Keratinocyte (primary cell): ENCODE measurements around the gene PDE11A. TPM values are rescaled to one million over a fixed set of nuclear protein-coding genes. Genes with fewer than 3 reads are reported as not detected.
A peak's percentile ranks its signal among the peaks of the same experiment; 100 is the strongest.

Experiments used
- DNase-seq: peaks from one replicate; pipeline ENCODE4 v3.0.0-alpha.2; 2011; ENCODE audit warnings: low read depth, missing footprints, low spot score
- FAIRE-seq: peaks from 2 replicates; lab custom pipeline; 2011; peaks lifted over from hg19 to GRCh38; lab: Jason Lieb, UNC
- H2AFZ ChIP-seq: 2 replicates; pipeline ENCODE4 v1.6.0; 2012; ENCODE audit warnings: low read length, control low read depth, inconsistent platforms; ENCODE audit not compliant: control insufficient read depth
- H3K27ac ChIP-seq: 2 replicates; pipeline ENCODE4 v1.5.1; 2011; ENCODE audit warnings: low read length; ENCODE audit not compliant: control insufficient read depth, insufficient read depth
- H3K27me3 ChIP-seq: 3 replicates; pipeline ENCODE4 v1.6.0; 2011; ENCODE audit warnings: low read length; ENCODE audit not compliant: control insufficient read depth, insufficient read depth; ENCODE audit errors: extremely low read depth
- H3K36me3 ChIP-seq, 2 experiments: 2 replicates in 1 of 2; 3 replicates in 1 of 2; pipeline ENCODE4 v1.5.1; 2011; ENCODE audit warnings: low read length in 2 of 2, mild to moderate bottlenecking in 1 of 2; ENCODE audit not compliant: control insufficient read depth in 2 of 2, insufficient read depth in 2 of 2; ENCODE audit errors: extremely low read depth in 1 of 2
- H3K4me1 ChIP-seq: 3 replicates; pipeline ENCODE4 v1.5.1; 2011; ENCODE audit warnings: low read length; ENCODE audit not compliant: control insufficient read depth, insufficient read depth; ENCODE audit errors: extremely low read depth
- H3K4me2 ChIP-seq: 3 replicates; pipeline ENCODE4 v1.6.0; 2011; ENCODE audit warnings: low read depth, low read length; ENCODE audit not compliant: control insufficient read depth, insufficient read depth; ENCODE audit errors: extremely low read depth
- H3K4me3 ChIP-seq, 3 experiments: fragments of 200-600 bp in 1 of 3; sonication (generic) in 1 of 3; 2 replicates in 2 of 3; 3 replicates in 1 of 3; pipeline ENCODE4 v1.5.1; 2011 to 2016; ENCODE audit warnings: low read length in 3 of 3, mild to moderate bottlenecking in 3 of 3, control low read depth in 2 of 3, inconsistent platforms in 1 of 3, low read depth in 1 of 3, mixed read lengths in 1 of 3, mixed run types in 1 of 3, moderate library complexity in 1 of 3; ENCODE audit not compliant: control insufficient read depth in 2 of 3, insufficient read depth in 2 of 3; ENCODE audit errors: extremely low read depth in 1 of 3
- H3K79me2 ChIP-seq: 2 replicates; pipeline ENCODE4 v1.6.0; 2012; ENCODE audit warnings: low read length; ENCODE audit not compliant: control insufficient read depth, insufficient read depth
- H3K9ac ChIP-seq: 3 replicates; pipeline ENCODE4 v1.6.0; 2011; ENCODE audit warnings: low read length; ENCODE audit not compliant: control insufficient read depth, insufficient read depth; ENCODE audit errors: extremely low read depth
- H3K9me1 ChIP-seq: 3 replicates; pipeline ENCODE4 v1.6.0; 2011; ENCODE audit warnings: low read length; ENCODE audit not compliant: control insufficient read depth, insufficient read depth; ENCODE audit errors: extremely low read depth
- H3K9me3 ChIP-seq: 2 replicates; pipeline ENCODE4 v1.5.1; 2012; ENCODE audit warnings: low read depth, low read length; ENCODE audit not compliant: control insufficient read depth
- H4K20me1 ChIP-seq: 3 replicates; pipeline ENCODE4 v1.6.0; 2011; ENCODE audit warnings: low read length; ENCODE audit not compliant: control insufficient read depth, insufficient read depth; ENCODE audit errors: extremely low read depth
- EZH2 ChIP-seq: IDR thresholded peaks from one replicate; pipeline ENCODE4 v1.6.1; 2012; ENCODE audit warnings: inconsistent platforms, mild to moderate bottlenecking, low read length, moderate library complexity
- dilution Hi-C: fragments of 300-500 bp; cut with MboI; formaldehyde crosslinking; loops from one replicate; pipeline ENCODE4 v1.7.0; 2020; ENCODE audit warnings: low sequenced_read_pairs; ENCODE audit not compliant: extremely low pct_ligation_motif_present
- polyA minus RNA-seq, 3 experiments: library from RNA; depleted of rRNA, polyadenylated mRNA; stranded (reverse); fragments of >200 nt; gene quantifications; 1 replicate in 1 of 3; 2 replicates in 1 of 3; 3 replicates in 1 of 3; pipeline ENCODE4 v1.2.3, GENCODE V29; 2011
- polyA plus RNA-seq, 5 experiments: library from polyadenylated mRNA; depleted of rRNA in 3 of 5; stranded (reverse) in 3 of 5; stranded (forward) in 1 of 5; unstranded in 1 of 5; fragments of >200 nt; gene quantifications; 1 replicate in 1 of 5; 2 replicates in 3 of 5; 3 replicates in 1 of 5; pipeline versions ENCODE4 v1.2.1 to v1.2.3, GENCODE V29; 2011 to 2012; ENCODE audit warnings: missing spikeins in 2 of 5, low read depth in 1 of 5, low replicate concordance in 1 of 5
- TF ChIP-seq, protein P1 (sequence below), 3 experiments: IDR thresholded peaks in 1 of 3; conservative IDR thresholded peaks in 1 of 3; optimal IDR thresholded peaks in 1 of 3; 2 replicates in 2 of 3; 3 replicates in 1 of 3; pipeline versions ENCODE3 to v1.5.1; 2011; ENCODE audit warnings: low read length in 3 of 3, mild to moderate bottlenecking in 3 of 3, moderate library complexity in 2 of 3, control low read depth in 1 of 3, inconsistent platforms in 1 of 3; ENCODE audit not compliant: insufficient read depth in 2 of 3; ENCODE audit errors: extremely low read depth in 1 of 3

The PDE11A gene
- polyA plus RNA-seq (0.01 to 0.05 TPM (median 0.04 TPM) in 3 replicates), polyA minus RNA-seq (0.13 to 0.45 TPM in 2 of 3 replicates, not detected in the other)
- polyA plus RNA-seq (2011; ENCODE audit: low read depth): not detected
- polyA plus RNA-seq (2011; cell fraction: cytosol; rRNA removed): 0.01 and 0.06 TPM in 2 replicates
- 0.06 and 0.21 TPM in 2 replicates for polyA plus RNA-seq (2011; cell fraction: nucleus; rRNA removed)
- polyA plus RNA-seq (2012; ENCODE audit: low replicate concordance): 0.03 TPM in 1 of 2 replicates, not detected in the other
- polyA minus RNA-seq (2011; cell fraction: cytosol; rRNA and poly(A)+ RNA removed): not detected
- polyA minus RNA-seq (2011; cell fraction: nucleus; rRNA and poly(A)+ RNA removed): 0.47 TPM in 1 of 2 replicates, not detected in the other

DNA sequence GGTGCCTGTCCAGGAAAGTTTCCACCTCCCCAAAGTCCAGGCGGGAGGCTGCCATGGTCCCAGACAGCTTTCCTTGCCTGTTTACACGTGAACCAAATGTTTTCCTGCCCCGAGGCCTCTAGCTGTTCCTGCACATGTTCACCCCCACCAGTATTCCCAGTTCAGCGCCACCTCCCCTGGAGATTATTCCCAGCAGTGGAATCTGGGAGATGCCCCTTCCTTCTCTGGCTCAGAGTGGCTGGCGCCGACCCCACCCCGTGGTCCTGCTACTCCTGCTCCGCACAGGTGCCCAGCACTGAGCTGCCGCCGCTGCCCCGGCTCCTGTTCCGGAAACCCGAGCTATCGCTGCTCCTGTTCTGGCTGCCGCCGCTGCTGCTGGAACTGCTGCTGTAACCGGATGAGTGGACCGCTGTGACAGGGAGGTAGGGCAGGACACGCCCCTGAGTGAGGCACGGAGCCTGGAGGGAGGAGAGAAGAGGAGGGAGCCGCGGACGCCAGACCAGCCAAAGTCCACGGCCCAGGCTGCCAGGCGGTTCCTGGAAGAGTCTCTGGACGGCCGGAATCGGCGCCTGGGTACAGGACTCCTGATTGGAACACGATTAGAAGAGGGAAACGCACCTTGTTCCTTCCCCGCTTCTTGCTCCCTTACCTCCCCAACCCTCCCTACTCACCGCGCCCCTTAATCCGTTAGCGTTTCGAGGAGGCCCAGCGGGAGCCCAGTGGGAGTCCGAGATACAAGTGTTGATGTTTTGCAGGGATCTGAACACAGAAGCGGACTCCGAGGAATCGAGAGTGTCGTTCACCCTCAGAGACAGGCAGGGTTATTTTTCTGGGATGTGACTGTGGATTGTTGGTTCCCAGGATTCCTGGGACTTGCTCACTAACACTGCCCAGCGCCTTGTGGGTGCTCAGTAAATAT, at the start of gene PDE11A:
Gene PDE11A (minus strand): TSS at position 395 of the 919 bp plus-strand sequence. CDS start 340 bp downstream, at position 55.
- Histone ChIP-seq H3K79me2 (no peaks in the 10 kb centered on the region), H3K9ac (peak within 1 kb of the TSS; percentile 61), H3K4me2 (peak within 1 kb of the TSS; percentile 86), H2AFZ (peak within 1 kb of the TSS; percentile 97), H3K9me3 (no peaks in the 10 kb centered on the region), H4K20me1 (no peaks in the 10 kb centered on the region), H3K9me1 (no peaks in the 10 kb centered on the region), H3K36me3 (no peaks in the 10 kb centered on the region), H3K27me3 (no peaks in the 10 kb centered on the region), H3K4me1 (peaks cover 22% of the 10 kb centered on the region), H3K27ac (no peak within 1 kb of the TSS), H3K4me3 (peak within 1 kb of the TSS; percentile 32 to 78 (median 67))
- TF ChIP-seq, protein P1, sequence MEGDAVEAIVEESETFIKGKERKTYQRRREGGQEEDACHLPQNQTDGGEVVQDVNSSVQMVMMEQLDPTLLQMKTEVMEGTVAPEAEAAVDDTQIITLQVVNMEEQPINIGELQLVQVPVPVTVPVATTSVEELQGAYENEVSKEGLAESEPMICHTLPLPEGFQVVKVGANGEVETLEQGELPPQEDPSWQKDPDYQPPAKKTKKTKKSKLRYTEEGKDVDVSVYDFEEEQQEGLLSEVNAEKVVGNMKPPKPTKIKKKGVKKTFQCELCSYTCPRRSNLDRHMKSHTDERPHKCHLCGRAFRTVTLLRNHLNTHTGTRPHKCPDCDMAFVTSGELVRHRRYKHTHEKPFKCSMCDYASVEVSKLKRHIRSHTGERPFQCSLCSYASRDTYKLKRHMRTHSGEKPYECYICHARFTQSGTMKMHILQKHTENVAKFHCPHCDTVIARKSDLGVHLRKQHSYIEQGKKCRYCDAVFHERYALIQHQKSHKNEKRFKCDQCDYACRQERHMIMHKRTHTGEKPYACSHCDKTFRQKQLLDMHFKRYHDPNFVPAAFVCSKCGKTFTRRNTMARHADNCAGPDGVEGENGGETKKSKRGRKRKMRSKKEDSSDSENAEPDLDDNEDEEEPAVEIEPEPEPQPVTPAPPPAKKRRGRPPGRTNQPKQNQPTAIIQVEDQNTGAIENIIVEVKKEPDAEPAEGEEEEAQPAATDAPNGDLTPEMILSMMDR (optimal IDR thresholded peaks at IDR 0.05 in 1 of 3, IDR thresholded peaks at IDR 0.05 in 1 of 3, conservative IDR thresholded peaks at IDR 0.05 in 1 of 3; ENCODE audit: extremely low read depth in 1 of 3, insufficient read depth in 2 of 3, low read length in 3 of 3): no peak
- no peak for TF ChIP-seq EZH2
- dilution Hi-C loops: no loop called here
- DNase-seq: peak; percentile 26
- no peak for FAIRE-seq

DNA sequence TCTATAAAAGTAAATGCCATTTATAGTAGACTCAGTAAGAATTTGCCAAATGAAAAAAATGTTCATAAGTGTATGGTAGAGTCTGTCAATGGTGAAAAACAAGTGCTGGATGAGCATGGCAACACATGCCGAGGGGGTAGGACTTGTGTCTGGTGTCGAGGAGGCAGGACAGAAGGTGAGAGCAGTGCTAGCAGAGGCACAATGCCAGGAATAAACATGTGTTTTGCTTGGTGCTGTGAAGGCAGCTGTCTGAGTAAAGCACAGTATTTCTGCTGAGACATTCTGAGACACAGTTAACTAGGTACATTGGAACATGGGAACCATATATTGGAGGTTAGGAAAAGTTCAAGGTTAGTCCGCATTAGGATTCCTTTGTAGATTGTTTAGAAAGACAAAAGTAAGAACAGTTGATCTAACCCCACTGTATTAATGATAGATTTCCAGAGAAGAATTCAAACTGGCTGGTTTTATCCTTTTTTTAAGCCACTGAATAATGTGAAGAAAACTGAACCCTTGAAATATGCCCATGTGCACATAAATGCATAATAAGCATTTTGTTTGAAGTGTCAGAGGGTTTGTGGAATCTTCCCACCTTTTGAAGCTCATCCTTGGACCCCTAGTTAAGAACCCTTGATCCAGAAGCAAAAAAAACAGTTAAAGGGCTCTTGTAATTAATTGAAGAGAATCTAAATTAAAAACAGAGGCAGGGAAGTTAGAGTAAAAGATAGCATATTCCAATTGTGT, 46.8 kb upstream of the PDE11A start:
- Histone ChIP-seq H3K27me3 (no peaks in the 10 kb centered on the region), H3K4me1 (no peaks in the 10 kb centered on the region), H3K4me2 (no peak overlapping the region), H3K79me2 (no peaks in the 10 kb centered on the region), H3K36me3 (peaks cover 0 to 3% of the 10 kb centered on the region in 2 experiments), H3K27ac (no peak overlapping the region), H3K9me1 (no peaks in the 10 kb centered on the region), H2AFZ (no peak overlapping the region), H3K4me3 (no peak overlapping the region), H3K9ac (no peak overlapping the region), H4K20me1 (no peaks in the 10 kb centered on the region), H3K9me3 (no peaks in the 10 kb centered on the region)
- dilution Hi-C loops: no loop called here
- FAIRE-seq (no peak), DNase-seq (no peak)
- TF ChIP-seq EZH2: no peak
- TF ChIP-seq, protein P1 (optimal IDR thresholded peaks at IDR 0.05 in 1 of 3, IDR thresholded peaks at IDR 0.05 in 1 of 3, conservative IDR thresholded peaks at IDR 0.05 in 1 of 3; ENCODE audit: extremely low read depth in 1 of 3, insufficient read depth in 2 of 3, low read length in 3 of 3): no peak
